ENCODE data around the gene C16orf89. TPM values are rescaled to one million over a fixed set of nuclear protein-coding genes. Genes with fewer than 3 reads are reported as not detected.

C16orf89 gene, protein sequence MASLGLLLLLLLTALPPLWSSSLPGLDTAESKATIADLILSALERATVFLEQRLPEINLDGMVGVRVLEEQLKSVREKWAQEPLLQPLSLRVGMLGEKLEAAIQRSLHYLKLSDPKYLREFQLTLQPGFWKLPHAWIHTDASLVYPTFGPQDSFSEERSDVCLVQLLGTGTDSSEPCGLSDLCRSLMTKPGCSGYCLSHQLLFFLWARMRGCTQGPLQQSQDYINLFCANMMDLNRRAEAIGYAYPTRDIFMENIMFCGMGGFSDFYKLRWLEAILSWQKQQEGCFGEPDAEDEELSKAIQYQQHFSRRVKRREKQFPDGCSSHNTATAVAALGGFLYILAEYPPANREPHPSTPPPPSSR
- 0.18 TPM in 1 of 5 replicates, not detected in the others for total RNA-seq (2022; extraction: Qiagen RNA extraction)

GRCh38 chr16:5065813-5066212, at the start of gene C16orf89:
Gene C16orf89 (minus strand): TSS chr16:5065956. CDS start chr16:5065908, 48 bp downstream.

DNA sequence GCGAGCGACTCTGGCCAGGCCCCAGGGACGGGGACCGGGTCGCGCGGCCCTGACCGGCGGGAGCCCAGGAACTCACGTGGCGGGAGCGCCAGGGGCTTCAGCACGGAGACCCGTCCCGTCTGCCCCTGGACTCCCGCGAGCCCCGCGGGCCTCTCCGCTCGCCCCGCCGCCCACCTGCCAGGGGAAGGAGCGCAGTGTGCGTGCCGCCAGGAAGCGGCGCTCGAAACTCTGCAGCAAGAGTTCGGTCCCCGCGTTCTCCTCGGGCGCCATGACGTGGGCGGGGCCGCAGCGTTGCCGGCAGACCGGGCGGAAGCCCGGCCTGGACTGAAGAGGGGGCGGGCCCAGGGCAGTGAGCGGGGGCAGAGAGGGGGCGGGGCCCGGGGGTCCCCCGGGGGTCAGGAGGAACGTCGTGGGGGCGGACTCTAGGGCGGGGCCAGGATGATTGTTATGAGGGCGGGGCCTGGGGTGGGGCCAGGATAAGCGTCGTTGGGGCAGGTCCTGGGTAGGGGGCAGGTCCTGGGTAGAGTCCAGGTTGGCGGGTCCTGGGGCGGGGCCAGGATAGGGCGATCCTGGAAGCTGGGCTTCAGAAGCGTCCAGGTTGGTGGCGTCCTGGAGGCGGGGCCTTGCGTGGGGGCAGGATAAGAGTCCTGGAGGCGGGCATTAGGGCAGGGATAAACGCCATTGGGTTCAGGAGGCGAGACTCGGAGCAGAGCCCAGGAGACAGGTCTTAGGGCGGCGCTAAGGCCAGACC, 31.9 kb upstream of the C16orf89 start, which contains the start of gene EEF2KMT:
Gene EEF2KMT, minus strand, starts transcription at position 326 of the 751 bp plus-strand sequence. Its CDS starts 56 bp downstream, at position 270.

DNA sequence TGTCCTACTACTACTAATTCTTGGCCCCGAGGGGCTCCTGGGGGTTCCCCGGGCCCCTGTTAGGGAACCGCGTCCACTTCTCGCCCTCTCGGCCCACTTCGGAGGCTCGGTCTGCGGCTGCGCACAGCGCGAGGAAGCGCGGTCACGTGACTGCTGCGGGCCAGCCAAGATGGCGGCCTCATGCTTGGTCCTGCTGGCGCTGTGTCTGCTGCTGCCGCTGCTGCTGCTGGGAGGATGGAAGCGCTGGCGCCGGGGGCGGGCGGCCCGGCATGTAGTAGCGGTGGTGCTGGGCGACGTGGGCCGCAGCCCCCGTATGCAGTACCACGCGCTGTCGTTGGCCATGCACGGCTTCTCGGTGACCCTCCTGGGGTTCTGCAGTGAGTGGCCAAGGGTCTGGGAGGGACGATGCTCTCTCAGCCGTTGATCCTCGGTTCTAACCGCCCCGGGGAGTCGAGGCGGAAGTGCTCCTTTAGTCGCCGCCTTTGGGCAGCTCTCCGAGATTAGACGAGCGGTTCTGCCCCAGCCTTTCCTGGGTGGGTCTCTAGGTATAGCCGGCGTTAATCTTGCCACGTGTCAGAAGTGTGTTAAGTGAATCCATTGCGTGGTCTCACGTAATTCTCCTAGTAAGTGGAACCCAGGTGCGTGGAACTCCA, 6.1 kb upstream of the C16orf89 start, which contains the start of gene ALG1:
Gene ALG1, plus strand, starts transcription at position 163 of the 653 bp plus-strand sequence. Its CDS starts 7 bp downstream, at position 170.

GRCh38 chr16:5033256-5034166, 32.2 kb downstream of the C16orf89 start, which contains the start of gene NAGPA:
Gene NAGPA (minus strand): TSS chr16:5033935. CDS start chr16:5033914, 21 bp downstream.

Other genes with a start within 250 kb of the C16orf89 start
- gene GLYR1, start 218.7 kb downstream of the C16orf89 start, total RNA-seq (2022; extraction: Qiagen RNA extraction), result 38.0 to 44.6 TPM (median 39.7 TPM) in 5 replicates
- 25.8 to 27.0 TPM (median 26.5 TPM) in 5 replicates for gene UBN1, start 218.5 kb downstream of the C16orf89 start, total RNA-seq (2022; extraction: Qiagen RNA extraction)
- 4.7 to 6.0 TPM (median 5.4 TPM) in 5 replicates for gene PPL, start 128.8 kb downstream of the C16orf89 start, total RNA-seq (2022; extraction: Qiagen RNA extraction)
- 0.01 to 0.03 TPM (median 0.03 TPM) in 5 replicates for gene SEC14L5, start 107.6 kb downstream of the C16orf89 start, total RNA-seq (2022; extraction: Qiagen RNA extraction)
- 14.3 to 18.5 TPM (median 17.9 TPM) in 5 replicates for gene NAGPA, start 32.0 kb downstream of the C16orf89 start, total RNA-seq (2022; extraction: Qiagen RNA extraction)
- 32.5 to 38.5 TPM (median 36.1 TPM) in 5 replicates for gene ALG1, start 5.9 kb upstream of the C16orf89 start, total RNA-seq (2022; extraction: Qiagen RNA extraction)
- 20.6 to 28.6 TPM (median 26.9 TPM) in 5 replicates for gene EEF2KMT, start 31.8 kb upstream of the C16orf89 start, total RNA-seq (2022; extraction: Qiagen RNA extraction)

Data from A549 treated with AZD2906 at 1 μM for 4 hours (cell line).